Keratinocyte (primary cell): ENCODE results near the gene TRAF7. TPM values are rescaled to one million over a fixed set of nuclear protein-coding genes. Genes with fewer than 3 reads are reported as not detected.

ENCODE experiments used
- DNase-seq: peaks from one replicate; pipeline ENCODE4 v3.0.0-alpha.2; 2011; ENCODE audit warnings: low read depth, missing footprints, low spot score
- FAIRE-seq: peaks from 2 replicates; lab custom pipeline; 2011; peaks lifted over from hg19 to GRCh38; lab: Jason Lieb, UNC
- H2AFZ ChIP-seq: 2 replicates; pipeline ENCODE4 v1.6.0; 2012; ENCODE audit warnings: low read length, control low read depth, inconsistent platforms; ENCODE audit not compliant: control insufficient read depth
- H3K27ac ChIP-seq: 2 replicates; pipeline ENCODE4 v1.5.1; 2011; ENCODE audit warnings: low read length; ENCODE audit not compliant: control insufficient read depth, insufficient read depth
- H3K27me3 ChIP-seq: 3 replicates; pipeline ENCODE4 v1.6.0; 2011; ENCODE audit warnings: low read length; ENCODE audit not compliant: control insufficient read depth, insufficient read depth; ENCODE audit errors: extremely low read depth
- H3K36me3 ChIP-seq, 2 experiments: 2 replicates in 1 of 2; 3 replicates in 1 of 2; pipeline ENCODE4 v1.5.1; 2011; ENCODE audit warnings: low read length in 2 of 2, mild to moderate bottlenecking in 1 of 2; ENCODE audit not compliant: control insufficient read depth in 2 of 2, insufficient read depth in 2 of 2; ENCODE audit errors: extremely low read depth in 1 of 2
- H3K4me1 ChIP-seq: 3 replicates; pipeline ENCODE4 v1.5.1; 2011; ENCODE audit warnings: low read length; ENCODE audit not compliant: control insufficient read depth, insufficient read depth; ENCODE audit errors: extremely low read depth
- H3K4me2 ChIP-seq: 3 replicates; pipeline ENCODE4 v1.6.0; 2011; ENCODE audit warnings: low read depth, low read length; ENCODE audit not compliant: control insufficient read depth, insufficient read depth; ENCODE audit errors: extremely low read depth
- H3K4me3 ChIP-seq, 3 experiments: fragments of 200-600 bp in 1 of 3; sonication (generic) in 1 of 3; 2 replicates in 2 of 3; 3 replicates in 1 of 3; pipeline ENCODE4 v1.5.1; 2011 to 2016; ENCODE audit warnings: low read length in 3 of 3, mild to moderate bottlenecking in 3 of 3, control low read depth in 2 of 3, inconsistent platforms in 1 of 3, low read depth in 1 of 3, mixed read lengths in 1 of 3, mixed run types in 1 of 3, moderate library complexity in 1 of 3; ENCODE audit not compliant: control insufficient read depth in 2 of 3, insufficient read depth in 2 of 3; ENCODE audit errors: extremely low read depth in 1 of 3
- H3K79me2 ChIP-seq: 2 replicates; pipeline ENCODE4 v1.6.0; 2012; ENCODE audit warnings: low read length; ENCODE audit not compliant: control insufficient read depth, insufficient read depth
- H3K9ac ChIP-seq: 3 replicates; pipeline ENCODE4 v1.6.0; 2011; ENCODE audit warnings: low read length; ENCODE audit not compliant: control insufficient read depth, insufficient read depth; ENCODE audit errors: extremely low read depth
- H3K9me1 ChIP-seq: 3 replicates; pipeline ENCODE4 v1.6.0; 2011; ENCODE audit warnings: low read length; ENCODE audit not compliant: control insufficient read depth, insufficient read depth; ENCODE audit errors: extremely low read depth
- H3K9me3 ChIP-seq: 2 replicates; pipeline ENCODE4 v1.5.1; 2012; ENCODE audit warnings: low read depth, low read length; ENCODE audit not compliant: control insufficient read depth
- H4K20me1 ChIP-seq: 3 replicates; pipeline ENCODE4 v1.6.0; 2011; ENCODE audit warnings: low read length; ENCODE audit not compliant: control insufficient read depth, insufficient read depth; ENCODE audit errors: extremely low read depth
- CTCF ChIP-seq, 3 experiments: IDR thresholded peaks in 1 of 3; conservative IDR thresholded peaks in 1 of 3; optimal IDR thresholded peaks in 1 of 3; 2 replicates in 2 of 3; 3 replicates in 1 of 3; pipeline versions ENCODE3 to v1.5.1; 2011; ENCODE audit warnings: low read length in 3 of 3, mild to moderate bottlenecking in 3 of 3, moderate library complexity in 2 of 3, control low read depth in 1 of 3, inconsistent platforms in 1 of 3; ENCODE audit not compliant: insufficient read depth in 2 of 3; ENCODE audit errors: extremely low read depth in 1 of 3
- EZH2 ChIP-seq: IDR thresholded peaks from one replicate; pipeline ENCODE4 v1.6.1; 2012; ENCODE audit warnings: inconsistent platforms, mild to moderate bottlenecking, low read length, moderate library complexity
- dilution Hi-C: fragments of 300-500 bp; cut with MboI; formaldehyde crosslinking; loops from one replicate; pipeline ENCODE4 v1.7.0; 2020; ENCODE audit warnings: low sequenced_read_pairs; ENCODE audit not compliant: extremely low pct_ligation_motif_present
- polyA plus RNA-seq, 5 experiments: library from polyadenylated mRNA; depleted of rRNA in 3 of 5; stranded (reverse) in 3 of 5; stranded (forward) in 1 of 5; unstranded in 1 of 5; fragments of >200 nt; gene quantifications; 1 replicate in 1 of 5; 2 replicates in 3 of 5; 3 replicates in 1 of 5; pipeline versions ENCODE4 v1.2.1 to v1.2.3, GENCODE V29; 2011 to 2012; ENCODE audit warnings: missing spikeins in 2 of 5, low read depth in 1 of 5, low replicate concordance in 1 of 5

The TRAF7 gene
- polyA plus RNA-seq, 1 donor (not counting 4 experiments of a cell fraction or from before 2014, with no cell fraction given): 38.4 TPM

GRCh38 chr16:2223221-2223941, 67.8 kb downstream of the TRAF7 start, which contains the start of gene E4F1:
Gene E4F1, plus strand, starts transcription at chr16:2223591. Its CDS starts 23 bp downstream, at chr16:2223614.
- dilution Hi-C loops: no loop called here
- Histone ChIP-seq H3K4me2 (peak within 1 kb of the TSS; percentile 78), H3K9ac (peak within 1 kb of the TSS; percentile 89), H3K27ac (peak within 1 kb of the TSS; percentile 73), H4K20me1 (no peaks in the 10 kb centered on the region), H2AFZ (peak within 1 kb of the TSS; percentile 89), H3K9me1 (no peaks in the 10 kb centered on the region), H3K4me1 (peaks cover 12% of the 10 kb centered on the region), H3K4me3 (peak within 1 kb of the TSS; percentile 73 to 98 (median 96)), H3K27me3 (no peaks in the 10 kb centered on the region), H3K79me2 (peaks cover 42% of the 10 kb centered on the region), H3K36me3 (peaks cover 0 to 5% of the 10 kb centered on the region in 2 experiments), H3K9me3 (no peaks in the 10 kb centered on the region)
- TF ChIP-seq CTCF (optimal IDR thresholded peaks at IDR 0.05 in 1 of 3, IDR thresholded peaks at IDR 0.05 in 1 of 3, conservative IDR thresholded peaks at IDR 0.05 in 1 of 3; ENCODE audit: extremely low read depth in 1 of 3, insufficient read depth in 2 of 3, low read length in 3 of 3): no peak
- no peak for TF ChIP-seq EZH2
- DNase-seq (peak; percentile 97), FAIRE-seq (no peak)

- DNase-seq (no peak), FAIRE-seq (no peak)
- no peaks in the 10 kb centered on the region for H3K9me1 ChIP-seq
- TF ChIP-seq EZH2 (no peak), CTCF (optimal IDR thresholded peaks at IDR 0.05 in 1 of 3, IDR thresholded peaks at IDR 0.05 in 1 of 3, conservative IDR thresholded peaks at IDR 0.05 in 1 of 3; ENCODE audit: extremely low read depth in 1 of 3, insufficient read depth in 2 of 3, low read length in 3 of 3) (peak in 2 of 3 experiments; percentile 44 to 57)
- peaks cover 5 to 12% of the 10 kb centered on the region in 2 experiments for H3K36me3 ChIP-seq
- H3K4me2 ChIP-seq: peak overlapping the region; percentile 72
- peak overlapping the region; percentile 73 for H3K27ac ChIP-seq
- dilution Hi-C loops: no loop called here
- peak overlapping the region; percentile 73 to 98 (median 96) for H3K4me3 ChIP-seq
- H3K9ac ChIP-seq: peak overlapping the region; percentile 89
- peaks cover 12% of the 10 kb centered on the region for H3K4me1 ChIP-seq
- H3K79me2 ChIP-seq: peaks cover 46% of the 10 kb centered on the region
- no peaks in the 10 kb centered on the region for H3K27me3 ChIP-seq
- H3K9me3 ChIP-seq: no peaks in the 10 kb centered on the region
- no peaks in the 10 kb centered on the region for H4K20me1 ChIP-seq
- H2AFZ ChIP-seq: peak overlapping the region; percentile 63
Measured at GRCh38 chr16:2223942-2224486, 68.4 kb downstream of the TRAF7 start.
